GM19324 (cell line): Measurements from ENCODE around the gene G3BP1.
"Not testable (repeated sequence)": the region's sequence is repeated elsewhere in the genome, so short reads cannot be mapped to it uniquely, and the experiment has no call there.

Experiments used
- ATAC-seq: cut with Tn5 transposase; IDR thresholded peaks from one replicate; pipeline ENCODE4 v1.9.1; 2021; ENCODE audit warnings: mild to moderate bottlenecking, moderate library complexity; ENCODE audit not compliant: unreplicated experiment, low FRiP score

Gene G3BP1

GRCh38 chr5:151793358-151793757, 21.6 kb downstream of the G3BP1 start:
- no peak for ATAC-seq

GRCh38 chr5:151795426-151795825, 23.7 kb downstream of the G3BP1 start:
- ATAC-seq: no peak

GRCh38 chr5:151798674-151799073, 26.9 kb downstream of the G3BP1 start:
- ATAC-seq: no peak

GRCh38 chr5:151799407-151799806, 27.7 kb downstream of the G3BP1 start:
- ATAC-seq: no peak

- ATAC-seq: no peak
These were observed 28.8 kb downstream of the G3BP1 start for GRCh38 chr5:151800532-151800931.

- ATAC-seq: no peak
These were observed 33.9 kb downstream of the G3BP1 start for GRCh38 chr5:151805414-151806223.

GRCh38 chr5:151808451-151809169, 36.9 kb downstream of the G3BP1 start:
- no peak for ATAC-seq

- no peak for ATAC-seq
These were observed 38.7 kb downstream of the G3BP1 start for GRCh38 chr5:151810449-151810848.

DNA sequence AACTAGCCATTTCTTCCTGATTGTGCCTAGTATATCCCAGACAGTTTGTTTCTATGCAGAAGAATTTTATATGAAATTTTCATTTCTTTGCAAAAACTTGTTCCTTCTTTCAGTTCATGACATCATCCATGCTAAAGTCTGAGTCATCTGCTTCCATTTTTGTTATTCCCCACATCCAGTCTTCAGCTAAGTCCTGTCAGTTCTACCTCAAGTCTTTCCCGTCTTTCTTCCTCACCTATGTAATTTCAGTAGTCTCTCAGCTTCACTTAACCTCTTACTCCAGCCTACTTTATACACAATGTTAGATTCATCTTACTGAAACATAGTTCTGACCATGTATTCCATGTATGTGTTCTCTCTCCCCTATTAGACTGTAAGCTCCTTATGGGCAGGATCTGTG, 39.1 kb downstream of the G3BP1 start:
- ATAC-seq: no peak

GRCh38 chr5:151811593-151812321, 40.0 kb downstream of the G3BP1 start:
- no peak for ATAC-seq

DNA sequence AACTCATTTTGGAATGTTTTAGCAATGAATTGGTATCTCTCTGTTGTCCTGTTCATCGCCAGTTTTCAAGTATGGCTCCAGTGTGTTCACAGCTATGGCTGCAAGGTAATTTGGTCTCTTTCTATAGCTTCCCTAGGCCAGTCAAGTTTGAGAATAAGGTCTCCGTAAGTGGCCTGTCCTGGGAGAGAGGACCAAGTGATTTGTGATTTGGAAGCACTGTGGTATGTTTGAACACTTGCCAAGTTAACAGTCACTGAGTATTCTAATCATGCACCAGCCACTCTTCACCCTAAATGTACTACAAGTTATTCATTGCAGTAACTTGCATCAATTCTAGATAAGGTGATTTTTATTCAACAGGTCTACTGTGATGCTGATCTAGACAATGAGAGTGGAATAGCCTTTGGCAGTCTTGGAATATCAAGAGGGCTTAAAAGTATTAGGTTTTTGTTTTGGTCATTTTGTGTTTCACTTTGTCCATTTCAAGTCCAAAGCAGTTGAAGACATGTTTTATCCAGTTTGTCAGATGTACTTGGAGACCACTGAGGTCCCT, 41.1 kb downstream of the G3BP1 start:
- ATAC-seq: no peak

DNA sequence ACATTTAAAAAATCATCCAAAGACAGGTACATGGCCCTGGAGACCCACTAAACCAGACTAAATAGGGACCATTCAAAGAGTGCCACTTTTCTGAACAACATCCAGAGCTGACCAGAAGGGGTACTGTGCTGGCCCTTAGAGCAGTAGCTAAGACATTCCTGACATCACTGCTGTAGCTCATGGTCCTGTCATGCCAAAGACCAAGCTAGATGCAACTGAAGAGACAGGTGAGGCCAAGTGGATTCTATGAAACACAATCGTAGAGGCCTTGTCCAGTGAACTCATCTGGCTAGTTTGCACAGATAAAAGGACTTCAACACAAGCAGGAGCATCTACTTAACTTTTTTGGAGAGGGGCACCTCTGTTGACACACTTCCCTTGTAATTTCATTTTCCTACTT, 43.3 kb downstream of the G3BP1 start:
- no peak for ATAC-seq

- no peak for ATAC-seq
These were observed 48.1 kb downstream of the G3BP1 start for GRCh38 chr5:151819830-151820229.

- no peak for ATAC-seq
These were observed 48.5 kb downstream of the G3BP1 start for GRCh38 chr5:151820271-151820670.

- ATAC-seq: no peak
These were observed 49.1 kb downstream of the G3BP1 start for GRCh38 chr5:151820903-151821302.

GRCh38 chr5:151822141-151822540, 50.4 kb downstream of the G3BP1 start:
- ATAC-seq: no peak

DNA sequence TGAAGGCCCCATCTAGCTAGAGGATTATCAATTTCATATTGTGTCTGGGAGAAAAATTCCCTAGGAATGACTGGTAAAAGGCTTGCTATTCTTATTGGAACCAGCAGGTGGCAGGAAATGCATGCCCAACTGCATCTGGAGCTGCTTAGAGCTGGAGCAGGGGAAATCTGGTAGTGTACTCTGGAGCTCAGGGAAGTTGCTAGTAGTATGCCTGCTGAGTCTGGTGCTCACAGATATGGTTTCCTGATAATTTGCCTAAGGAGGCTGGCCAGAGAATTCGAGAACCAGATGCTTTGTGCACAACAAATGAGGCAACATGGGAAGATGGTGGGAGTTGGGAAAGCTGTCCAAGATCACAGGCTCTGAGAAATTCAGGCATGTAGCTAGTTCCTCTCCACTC, 53.7 kb downstream of the G3BP1 start:
- ATAC-seq: no peak

GRCh38 chr5:151829370-151829769, 57.6 kb downstream of the G3BP1 start:
- no peak for ATAC-seq

DNA sequence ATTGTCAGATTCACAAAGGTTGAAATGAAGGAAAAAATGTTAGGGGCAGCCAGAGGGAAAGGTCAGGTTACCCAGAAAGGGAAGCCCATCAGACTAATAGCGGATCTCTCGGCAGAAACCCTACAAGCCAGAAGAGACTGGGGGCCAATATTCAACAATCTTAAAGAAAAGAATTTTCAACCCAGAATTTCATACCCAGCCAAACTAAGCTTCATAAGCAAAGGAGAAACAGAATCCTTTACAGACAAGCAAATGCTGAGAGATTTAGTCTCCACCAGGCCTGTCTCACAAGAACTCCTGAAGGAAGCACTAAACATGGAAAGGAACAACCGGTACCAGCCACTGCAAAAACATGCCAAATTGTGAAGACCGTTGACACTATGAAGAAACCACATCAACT, 61.1 kb downstream of the G3BP1 start:
- ATAC-seq: not testable (repeated sequence)

GRCh38 chr5:151846765-151847164, 75.0 kb downstream of the G3BP1 start:
- no peak for ATAC-seq

DNA sequence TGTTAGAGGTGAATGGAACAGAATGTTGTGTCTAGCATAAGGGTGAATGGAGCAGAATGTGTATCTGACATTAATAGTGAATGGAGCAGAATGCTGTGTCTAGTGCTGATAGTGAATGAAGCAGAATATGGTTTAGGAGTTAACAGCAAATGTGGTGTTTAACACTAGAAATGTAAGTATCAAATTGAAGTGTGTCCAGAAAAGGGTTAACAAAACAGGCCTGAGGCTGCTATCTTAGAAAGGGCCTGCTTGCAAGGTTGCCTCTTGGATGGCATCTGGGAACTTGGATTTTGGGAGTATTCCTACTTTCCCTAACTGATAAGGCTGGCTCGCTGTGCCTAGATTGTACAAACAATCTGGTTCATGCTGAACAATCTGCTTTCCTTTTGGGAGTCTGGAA, 76.1 kb downstream of the G3BP1 start:
- no peak for ATAC-seq
